ENCODE data around the gene TEF. TPM values are rescaled to one million over a fixed set of nuclear protein-coding genes. Genes with fewer than 3 reads are reported as not detected.
"Not testable (repeated sequence)": the region's sequence is repeated elsewhere in the genome, so short reads cannot be mapped to it uniquely, and the experiment has no call there.

The TEF gene
- total and polyA plus RNA-seq, 2 donors = 5.0 to 5.4 TPM

DNA sequence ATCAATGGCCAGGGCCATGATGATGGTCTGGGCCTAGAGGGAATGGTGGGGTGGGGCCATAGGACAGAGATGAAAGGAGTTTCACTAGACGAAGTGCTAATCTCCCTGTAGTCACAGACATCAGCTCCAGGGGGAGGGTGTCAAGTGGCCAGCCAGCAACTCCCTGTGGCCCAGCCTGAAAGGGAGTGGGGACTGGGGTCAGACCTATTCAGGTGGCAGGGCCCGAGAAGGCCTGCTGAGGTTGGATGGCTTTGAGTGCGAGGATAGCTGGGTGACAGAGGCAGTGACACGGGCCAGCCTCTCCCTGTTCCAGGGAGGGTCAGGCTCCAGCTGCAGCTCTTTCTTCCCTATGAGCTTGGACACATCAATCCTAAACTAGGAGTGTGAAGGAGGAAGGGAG lies 53.8 kb downstream of the TEF start:
- H3K27ac ChIP-seq (ENCODE audit: low read depth in 1 of 2, low read length in 1 of 2) = no peak overlapping the region

DNA sequence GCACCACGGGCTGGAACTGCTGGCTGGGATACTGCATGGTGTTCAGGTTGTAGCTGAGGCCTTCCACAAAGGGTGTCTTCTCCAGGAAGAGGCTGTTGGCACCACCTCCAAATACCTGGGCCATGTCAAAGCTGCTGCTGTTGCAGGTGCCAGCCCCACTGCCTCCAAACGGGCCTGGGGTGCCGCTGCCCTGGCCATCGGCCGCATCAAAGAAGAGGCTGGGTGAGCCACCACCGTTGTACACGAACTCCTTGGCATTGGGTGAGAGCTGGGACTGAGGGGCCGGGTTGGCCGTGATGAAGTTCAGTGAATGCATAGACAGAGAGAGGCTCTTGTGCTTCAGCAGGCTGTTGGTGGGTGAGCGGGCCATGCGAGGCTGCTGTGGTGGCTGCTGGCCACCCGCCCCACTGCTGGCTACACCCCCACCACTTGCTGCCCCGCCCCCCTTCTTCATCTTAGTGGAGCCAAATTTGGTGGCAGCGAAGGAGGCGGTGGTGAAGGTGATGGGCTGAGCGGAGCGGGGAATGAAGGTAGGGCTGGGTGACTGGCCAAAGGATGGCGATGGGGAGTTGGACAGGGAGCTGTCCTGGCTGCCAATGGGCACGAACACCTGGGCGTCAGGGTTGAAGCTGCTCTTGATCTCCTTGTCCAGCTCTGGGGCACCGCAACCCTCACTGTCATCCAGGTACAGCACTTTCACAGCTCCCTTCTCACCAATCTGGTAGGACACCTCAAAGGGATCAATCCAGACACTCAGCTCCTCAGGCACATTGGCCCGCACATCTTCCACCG lies 54.8 kb downstream of the TEF start:
- Histone ChIP-seq H3K27me3 (ENCODE audit: control insufficient read depth in 2 of 2, insufficient read depth in 1 of 2, low read length in 1 of 2) (no peaks in the 10 kb centered on the region), H3K4me1 (ENCODE audit: control insufficient read depth in 2 of 2, insufficient read depth in 2 of 2, low read length in 2 of 2) (no peaks in the 10 kb centered on the region), H3K27ac (ENCODE audit: low read depth in 1 of 2, low read length in 1 of 2) (no peak overlapping the region), H3K9me3 (ENCODE audit: control insufficient read depth in 2 of 2, insufficient read depth in 1 of 2, low read length in 1 of 2) (no peaks in the 10 kb centered on the region), H3K36me3 (ENCODE audit: control insufficient read depth in 2 of 2, insufficient read depth in 2 of 2, low read length in 1 of 2) (peaks cover 65 to 66% of the 10 kb centered on the region in 2 donors), H3K4me3 (ENCODE audit: low read length in 2 of 2) (no peak overlapping the region)
- WGBS = 92% methylated on average over 23 of the region's 23 CpGs
- no peak for DNase-seq (ENCODE audit: low read depth in 6 of 9, low spot score in 9 of 9)

More for the DNA sequence above, 53.8 kb downstream of the TEF start:
- WGBS = 97% methylated on average over 4 of the region's 4 CpGs
- Histone ChIP-seq H3K9me3 (ENCODE audit: control insufficient read depth in 2 of 2, insufficient read depth in 1 of 2, low read length in 1 of 2) (no peaks in the 10 kb centered on the region), H3K36me3 (ENCODE audit: control insufficient read depth in 2 of 2, insufficient read depth in 2 of 2, low read length in 1 of 2) (peaks cover 67 to 70% of the 10 kb centered on the region in 2 donors), H3K4me1 (ENCODE audit: control insufficient read depth in 2 of 2, insufficient read depth in 2 of 2, low read length in 2 of 2) (no peaks in the 10 kb centered on the region), H3K4me3 (ENCODE audit: low read length in 2 of 2) (no peak overlapping the region), H3K27me3 (ENCODE audit: control insufficient read depth in 2 of 2, insufficient read depth in 1 of 2, low read length in 1 of 2) (no peaks in the 10 kb centered on the region)
- no peak for DNase-seq (ENCODE audit: low read depth in 6 of 9, low spot score in 9 of 9)

DNA sequence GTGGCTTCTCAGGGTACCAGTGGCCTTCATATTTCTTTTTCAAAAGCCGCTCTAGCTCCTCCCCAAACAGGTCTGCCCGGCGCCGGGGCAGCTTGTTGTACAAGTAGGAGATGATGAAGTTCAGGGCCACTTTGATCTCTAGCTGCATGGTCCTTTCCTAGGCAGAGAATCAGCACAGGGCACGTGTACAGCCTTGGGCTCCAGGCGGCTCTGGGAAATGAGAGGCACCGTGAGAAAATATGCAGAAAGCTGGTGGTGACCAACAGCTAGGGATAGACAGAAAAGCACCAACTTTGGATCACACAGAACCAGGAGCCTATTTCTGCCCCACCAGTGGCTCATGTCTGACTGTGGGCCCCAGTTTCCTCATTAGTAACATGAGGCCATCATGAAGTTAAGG lies 55.5 kb downstream of the TEF start:
- Histone ChIP-seq H3K27me3 (ENCODE audit: control insufficient read depth in 2 of 2, insufficient read depth in 1 of 2, low read length in 1 of 2) (no peaks in the 10 kb centered on the region), H3K4me1 (ENCODE audit: control insufficient read depth in 2 of 2, insufficient read depth in 2 of 2, low read length in 2 of 2) (no peaks in the 10 kb centered on the region), H3K4me3 (ENCODE audit: low read length in 2 of 2) (no peak overlapping the region), H3K27ac (ENCODE audit: low read depth in 1 of 2, low read length in 1 of 2) (no peak overlapping the region), H3K36me3 (ENCODE audit: control insufficient read depth in 2 of 2, insufficient read depth in 2 of 2, low read length in 1 of 2) (peaks cover 61 to 64% of the 10 kb centered on the region in 2 donors), H3K9me3 (ENCODE audit: control insufficient read depth in 2 of 2, insufficient read depth in 1 of 2, low read length in 1 of 2) (no peaks in the 10 kb centered on the region)
- WGBS = 97% methylated on average over 7 of the region's 7 CpGs
- DNase-seq (ENCODE audit: low read depth in 6 of 9, low spot score in 9 of 9) = no peak

DNA sequence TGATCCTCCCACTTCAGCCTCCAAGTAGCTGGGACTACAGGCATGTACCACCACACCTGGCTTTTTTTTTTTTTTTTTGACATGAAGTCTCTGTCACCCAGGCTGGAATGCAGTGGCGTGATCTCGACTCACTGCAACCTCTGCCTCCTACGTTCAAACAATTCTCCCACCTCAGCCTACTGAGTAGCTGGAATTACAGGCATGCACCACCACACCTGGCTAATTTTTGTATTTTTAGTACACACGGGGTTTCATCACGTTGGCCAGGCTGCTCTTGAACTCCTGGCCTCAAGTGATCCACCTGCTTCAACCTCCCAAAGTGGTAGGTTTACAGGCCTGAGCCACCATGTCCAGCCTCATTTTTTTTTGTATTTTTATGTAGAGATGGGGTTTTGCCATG lies 58.8 kb downstream of the TEF start:
- not testable (repeated sequence) for H3K4me3 ChIP-seq (ENCODE audit: low read length in 2 of 2); H3K27me3 ChIP-seq (ENCODE audit: control insufficient read depth in 2 of 2, insufficient read depth in 1 of 2, low read length in 1 of 2); DNase-seq (ENCODE audit: low read depth in 6 of 9, low spot score in 9 of 9); H3K27ac ChIP-seq (ENCODE audit: low read depth in 1 of 2, low read length in 1 of 2); H3K9me3 ChIP-seq (ENCODE audit: control insufficient read depth in 2 of 2, insufficient read depth in 1 of 2, low read length in 1 of 2)
- peaks cover 39 to 62% of the 10 kb centered on the region in 2 donors for H3K36me3 ChIP-seq (ENCODE audit: control insufficient read depth in 2 of 2, insufficient read depth in 2 of 2, low read length in 1 of 2)
- H3K4me1 ChIP-seq (ENCODE audit: control insufficient read depth in 2 of 2, insufficient read depth in 2 of 2, low read length in 2 of 2) = peaks cover 0 to 12% of the 10 kb centered on the region in 2 donors
- 98% methylated on average over 5 of the region's 5 CpGs for WGBS

DNA sequence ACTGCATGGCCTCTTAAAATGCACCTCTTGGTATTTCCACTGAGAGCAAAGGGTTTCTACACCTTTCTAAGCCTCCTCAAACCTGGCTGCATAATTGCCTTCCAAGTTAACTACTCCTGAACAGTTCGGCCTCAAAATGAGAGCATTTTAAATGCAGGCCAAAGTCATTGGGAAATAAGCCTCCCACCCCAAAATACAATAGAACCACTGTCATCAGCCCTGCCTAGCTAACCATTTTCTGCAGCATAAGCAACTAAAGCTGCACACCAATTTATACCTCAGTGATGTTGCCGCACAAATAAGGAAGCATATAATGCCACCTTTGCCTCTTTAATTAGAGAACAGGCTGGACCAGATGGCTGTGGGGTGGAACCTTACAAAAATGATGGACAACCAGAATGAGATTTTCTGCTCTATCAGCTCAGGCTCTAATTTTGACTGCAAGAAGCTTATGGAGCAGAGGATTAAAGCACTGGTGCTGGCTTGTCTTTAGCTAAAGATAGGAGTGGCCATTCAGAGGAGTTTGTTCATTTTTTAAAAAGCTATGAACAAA lies 60.6 kb downstream of the TEF start:
- peaks cover 0 to 15% of the 10 kb centered on the region in 2 donors for H3K4me1 ChIP-seq (ENCODE audit: control insufficient read depth in 2 of 2, insufficient read depth in 2 of 2, low read length in 2 of 2)

DNA sequence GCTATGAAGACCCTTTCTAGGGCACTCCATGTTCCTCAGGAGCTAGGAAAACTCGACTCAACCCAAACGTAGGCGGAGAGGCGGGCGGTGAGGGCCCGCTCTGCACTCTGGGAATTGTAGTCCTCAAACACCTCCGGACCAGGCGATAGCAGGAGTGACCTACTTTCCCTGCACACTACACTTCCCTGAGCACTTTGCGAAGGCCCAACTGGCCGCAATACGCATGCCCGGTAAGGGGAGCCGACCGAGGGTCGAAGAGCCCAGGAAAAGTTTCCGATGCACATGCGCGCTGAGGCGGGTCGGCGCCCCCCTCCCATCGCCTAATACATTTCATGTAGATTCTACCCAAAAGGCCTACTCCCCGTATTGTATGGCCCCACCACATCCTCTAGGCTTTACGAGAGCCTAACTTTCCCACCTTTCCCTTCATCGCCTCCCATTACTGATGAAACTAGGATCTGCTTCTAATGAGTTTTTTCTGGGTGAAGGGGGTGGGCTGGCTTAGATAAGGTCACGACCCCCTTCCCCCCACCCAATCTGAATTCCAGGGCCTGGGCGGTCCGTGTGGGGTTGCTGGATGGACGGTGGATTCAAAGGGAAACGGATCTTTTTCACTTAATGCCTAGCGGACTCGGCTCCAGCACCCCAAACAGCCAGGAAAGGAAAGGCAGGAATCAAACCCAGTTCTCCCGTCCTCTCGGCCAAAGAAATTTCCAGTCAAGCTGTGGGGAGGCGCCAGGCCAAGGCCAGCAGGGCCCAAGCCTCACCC lies 62.8 kb downstream of the TEF start:
- DNase-seq (ENCODE audit: low read depth in 6 of 9, low spot score in 9 of 9) = peak; percentile 86 to 97 (median 93)
- no peaks in the 10 kb centered on the region for H3K27me3 ChIP-seq (ENCODE audit: control insufficient read depth in 2 of 2, insufficient read depth in 1 of 2, low read length in 1 of 2)
- peaks cover 12 to 26% of the 10 kb centered on the region in 2 donors for H3K36me3 ChIP-seq (ENCODE audit: control insufficient read depth in 2 of 2, insufficient read depth in 2 of 2, low read length in 1 of 2)
- WGBS = under 1% methylated on average over 35 of the region's 35 CpGs
- peaks cover 3 to 25% of the 10 kb centered on the region in 2 donors for H3K4me1 ChIP-seq (ENCODE audit: control insufficient read depth in 2 of 2, insufficient read depth in 2 of 2, low read length in 2 of 2)
- H3K9me3 ChIP-seq (ENCODE audit: control insufficient read depth in 2 of 2, insufficient read depth in 1 of 2, low read length in 1 of 2) = peaks cover 0 to 7% of the 10 kb centered on the region in 2 donors
- H3K27ac ChIP-seq (ENCODE audit: low read depth in 1 of 2, low read length in 1 of 2) = peak overlapping the region; percentile 72 to 100
- H3K4me3 ChIP-seq (ENCODE audit: low read length in 2 of 2) = peak overlapping the region; percentile 74 to 96

More for the DNA sequence above, 60.6 kb downstream of the TEF start:
- Histone ChIP-seq H3K27ac (ENCODE audit: low read depth in 1 of 2, low read length in 1 of 2) (peak overlapping the region in 1 of 2 donors; percentile 7), H3K9me3 (ENCODE audit: control insufficient read depth in 2 of 2, insufficient read depth in 1 of 2, low read length in 1 of 2) (no peaks in the 10 kb centered on the region), H3K4me3 (ENCODE audit: low read length in 2 of 2) (no peak overlapping the region), H3K27me3 (ENCODE audit: control insufficient read depth in 2 of 2, insufficient read depth in 1 of 2, low read length in 1 of 2) (no peaks in the 10 kb centered on the region), H3K36me3 (ENCODE audit: control insufficient read depth in 2 of 2, insufficient read depth in 2 of 2, low read length in 1 of 2) (peaks cover 21 to 44% of the 10 kb centered on the region in 2 donors)
- DNase-seq (ENCODE audit: low read depth in 6 of 9, low spot score in 9 of 9) = no peak
- WGBS = 98% methylated on average over 2 of the region's 2 CpGs

DNA sequence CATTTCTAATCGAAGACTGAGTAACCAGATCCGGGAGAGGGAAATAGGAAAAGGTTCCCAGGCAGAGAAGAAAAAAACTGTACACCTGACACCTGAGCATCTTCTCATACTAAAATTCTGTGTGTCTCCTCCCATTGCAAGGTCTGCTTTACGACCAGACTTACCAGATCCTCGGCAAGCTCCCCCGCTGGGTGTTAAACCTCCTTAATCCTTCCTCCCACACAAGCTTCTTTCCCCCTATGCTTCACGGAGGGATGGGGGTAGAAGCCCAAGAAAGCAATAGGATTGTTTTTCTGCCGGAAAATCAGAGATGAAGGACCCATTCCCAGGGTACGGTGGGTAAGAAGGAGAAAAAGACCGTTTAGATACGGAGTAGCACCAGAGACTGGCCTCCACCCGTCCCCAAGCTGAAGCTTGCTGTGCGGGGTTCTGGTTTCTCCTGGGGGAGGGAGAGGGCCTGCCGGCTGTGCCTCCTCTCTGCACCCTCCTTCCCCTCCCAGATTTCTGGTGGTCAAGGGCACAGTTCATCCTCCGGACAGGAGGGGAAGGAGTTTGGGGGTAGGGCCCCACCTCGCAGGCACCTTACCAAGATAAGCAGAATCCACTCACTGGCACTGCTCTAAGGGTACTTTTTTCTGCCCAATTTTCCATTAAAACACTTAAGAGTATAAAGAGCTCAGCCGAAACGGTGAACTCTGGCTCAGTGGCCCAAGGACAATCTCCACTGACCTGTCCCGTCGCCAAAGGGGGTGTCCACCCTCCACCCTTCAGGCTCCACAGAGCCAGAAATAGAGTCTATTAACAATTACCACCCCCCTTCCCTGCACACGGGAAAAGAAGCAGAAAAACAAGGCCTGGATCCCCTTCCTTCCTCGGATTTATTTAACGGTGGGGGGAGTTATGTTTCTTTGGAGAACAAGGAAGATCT lies 63.7 kb downstream of the TEF start:
- peaks cover 3 to 25% of the 10 kb centered on the region in 2 donors for H3K4me1 ChIP-seq (ENCODE audit: control insufficient read depth in 2 of 2, insufficient read depth in 2 of 2, low read length in 2 of 2)
- H3K9me3 ChIP-seq (ENCODE audit: control insufficient read depth in 2 of 2, insufficient read depth in 1 of 2, low read length in 1 of 2) = peaks cover 0 to 7% of the 10 kb centered on the region in 2 donors
- peaks cover 9 to 23% of the 10 kb centered on the region in 2 donors for H3K36me3 ChIP-seq (ENCODE audit: control insufficient read depth in 2 of 2, insufficient read depth in 2 of 2, low read length in 1 of 2)
- peak overlapping the region; percentile 92 to 100 for H3K27ac ChIP-seq (ENCODE audit: low read depth in 1 of 2, low read length in 1 of 2)
- H3K27me3 ChIP-seq (ENCODE audit: control insufficient read depth in 2 of 2, insufficient read depth in 1 of 2, low read length in 1 of 2) = no peaks in the 10 kb centered on the region
- peak overlapping the region; percentile 74 to 96 for H3K4me3 ChIP-seq (ENCODE audit: low read length in 2 of 2)
- DNase-seq (ENCODE audit: low read depth in 6 of 9, low spot score in 9 of 9) = peak in 7 of 9 donors; percentile 9 to 66 (median 27)
- WGBS = 1% methylated on average over 22 of the region's 22 CpGs

DNA sequence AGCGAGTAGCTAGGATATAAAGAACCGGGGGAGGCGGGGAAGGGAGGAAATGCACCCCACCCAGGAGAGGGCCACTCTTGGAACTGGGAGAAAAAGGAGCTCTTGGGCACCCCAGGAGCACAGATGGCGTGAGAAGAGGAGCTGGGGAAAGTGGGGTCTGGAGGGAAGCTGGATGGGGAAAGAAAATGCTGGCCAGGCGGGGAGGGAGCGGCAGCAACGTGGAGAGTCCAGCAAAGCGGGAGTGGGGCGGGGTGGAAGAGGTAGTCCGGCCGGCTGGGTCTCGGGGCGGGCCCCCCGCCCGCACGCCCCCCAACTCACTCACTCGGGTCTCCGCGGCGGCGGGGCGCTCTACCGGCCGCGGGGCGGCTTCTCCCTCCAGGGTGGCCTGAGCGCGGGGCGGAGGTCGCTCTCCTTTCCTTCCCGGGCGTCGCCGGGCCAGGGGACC lies 64.3 kb downstream of the TEF start:
- peak in 2 of 9 donors; percentile 3 to 11 for DNase-seq (ENCODE audit: low read depth in 6 of 9, low spot score in 9 of 9)
- Histone ChIP-seq H3K27ac (ENCODE audit: low read depth in 1 of 2, low read length in 1 of 2) (peak overlapping the region; percentile 92 to 100), H3K4me3 (ENCODE audit: low read length in 2 of 2) (peak overlapping the region; percentile 74 to 96), H3K36me3 (ENCODE audit: control insufficient read depth in 2 of 2, insufficient read depth in 2 of 2, low read length in 1 of 2) (peaks cover 4 to 19% of the 10 kb centered on the region in 2 donors), H3K4me1 (ENCODE audit: control insufficient read depth in 2 of 2, insufficient read depth in 2 of 2, low read length in 2 of 2) (peaks cover 3 to 25% of the 10 kb centered on the region in 2 donors), H3K27me3 (ENCODE audit: control insufficient read depth in 2 of 2, insufficient read depth in 1 of 2, low read length in 1 of 2) (no peaks in the 10 kb centered on the region), H3K9me3 (ENCODE audit: control insufficient read depth in 2 of 2, insufficient read depth in 1 of 2, low read length in 1 of 2) (peaks cover 0 to 7% of the 10 kb centered on the region in 2 donors)
- WGBS = under 1% methylated on average over 34 of the region's 34 CpGs
